ENCODE measurements around the gene MGRN1. TPM values are rescaled to one million over a fixed set of nuclear protein-coding genes. Genes with fewer than 3 reads are reported as not detected.

MGRN1 gene
- total and polyA plus RNA-seq, 2 donors (not counting 1 experiment from before 2014, with no cell fraction given): 5.4 to 26.1 TPM

- Histone ChIP-seq H3K9ac (ENCODE audit: insufficient read depth, low read length) (no peak overlapping the region), H3K9me3 (ENCODE audit: control insufficient read depth, insufficient read depth, low read depth, low read length) (no peaks in the 10 kb centered on the region), H3K27ac (ENCODE audit: insufficient read depth, low read length) (no peak overlapping the region), H3K4me2 (ENCODE audit: extremely low read depth, insufficient read depth, low read length) (no peak overlapping the region), H4K20me1 (ENCODE audit: control insufficient read depth, extremely low read depth, insufficient read depth, low read length) (no peaks in the 10 kb centered on the region), H3K79me2 (ENCODE audit: control insufficient read depth, insufficient read depth, low read length) (no peaks in the 10 kb centered on the region), H3K36me3 (ENCODE audit: control insufficient read depth, insufficient read depth, low read length) (no peaks in the 10 kb centered on the region), H3K4me3 (replicated peaks in 1 of 4; ENCODE audit: control extremely low read depth in 1 of 4, insufficient read depth in 1 of 4, low read depth in 3 of 4, low read length in 4 of 4) (no peak overlapping the region), H3K4me1 (ENCODE audit: control insufficient read depth, extremely low read depth, insufficient read depth, low read length) (no peaks in the 10 kb centered on the region), H2AFZ (ENCODE audit: low read length) (no peak overlapping the region), H3K27me3 (ENCODE audit: control insufficient read depth, insufficient read depth, low read length) (peaks cover 13% of the 10 kb centered on the region)
- no peak for DNase-seq (ENCODE audit: low read depth in 2 of 2)
- TF ChIP-seq CTCF (conservative IDR thresholded peaks at IDR 0.05 in 1 of 2, IDR thresholded peaks at IDR 0.05 in 1 of 2; ENCODE audit: low read depth in 1 of 2, low read length in 2 of 2): no peak
- TF ChIP-seq EZH2 (IDR thresholded peaks at IDR 0.05; ENCODE audit: low read length, missing control alignments): no peak
Measured at GRCh38 chr16:4586291-4586690, 38.3 kb upstream of the MGRN1 start.

GRCh38 chr16:4588386-4588785, 36.2 kb upstream of the MGRN1 start:
- no peak overlapping the region for H3K27ac ChIP-seq (ENCODE audit: insufficient read depth, low read length)
- no peak for DNase-seq (ENCODE audit: low read depth in 2 of 2)
- no peak overlapping the region for H3K4me3 ChIP-seq (replicated peaks in 1 of 4; ENCODE audit: control extremely low read depth in 1 of 4, insufficient read depth in 1 of 4, low read depth in 3 of 4, low read length in 4 of 4)
- no peak overlapping the region for H2AFZ ChIP-seq (ENCODE audit: low read length)
- TF ChIP-seq EZH2 (IDR thresholded peaks at IDR 0.05; ENCODE audit: low read length, missing control alignments) (no peak), CTCF (conservative IDR thresholded peaks at IDR 0.05 in 1 of 2, IDR thresholded peaks at IDR 0.05 in 1 of 2; ENCODE audit: low read depth in 1 of 2, low read length in 2 of 2) (no peak)
- H3K4me2 ChIP-seq (ENCODE audit: extremely low read depth, insufficient read depth, low read length): no peak overlapping the region
- no peaks in the 10 kb centered on the region for H3K79me2 ChIP-seq (ENCODE audit: control insufficient read depth, insufficient read depth, low read length)
- H3K27me3 ChIP-seq (ENCODE audit: control insufficient read depth, insufficient read depth, low read length): peaks cover 13% of the 10 kb centered on the region
- H3K36me3 ChIP-seq (ENCODE audit: control insufficient read depth, insufficient read depth, low read length): no peaks in the 10 kb centered on the region
- no peaks in the 10 kb centered on the region for H3K9me3 ChIP-seq (ENCODE audit: control insufficient read depth, insufficient read depth, low read depth, low read length)
- H4K20me1 ChIP-seq (ENCODE audit: control insufficient read depth, extremely low read depth, insufficient read depth, low read length): no peaks in the 10 kb centered on the region
- H3K9ac ChIP-seq (ENCODE audit: insufficient read depth, low read length): no peak overlapping the region
- H3K4me1 ChIP-seq (ENCODE audit: control insufficient read depth, extremely low read depth, insufficient read depth, low read length): no peaks in the 10 kb centered on the region

- no peaks in the 10 kb centered on the region for H3K4me1 ChIP-seq (ENCODE audit: control insufficient read depth, extremely low read depth, insufficient read depth, low read length)
- no peak overlapping the region for H3K27ac ChIP-seq (ENCODE audit: insufficient read depth, low read length)
- TF ChIP-seq CTCF (conservative IDR thresholded peaks at IDR 0.05 in 1 of 2, IDR thresholded peaks at IDR 0.05 in 1 of 2; ENCODE audit: low read depth in 1 of 2, low read length in 2 of 2) (no peak), EZH2 (IDR thresholded peaks at IDR 0.05; ENCODE audit: low read length, missing control alignments) (no peak)
- no peak overlapping the region for H3K9ac ChIP-seq (ENCODE audit: insufficient read depth, low read length)
- H2AFZ ChIP-seq (ENCODE audit: low read length): no peak overlapping the region
- no peak overlapping the region for H3K4me2 ChIP-seq (ENCODE audit: extremely low read depth, insufficient read depth, low read length)
- H3K27me3 ChIP-seq (ENCODE audit: control insufficient read depth, insufficient read depth, low read length): peaks cover 13% of the 10 kb centered on the region
- H3K4me3 ChIP-seq (replicated peaks in 1 of 4; ENCODE audit: control extremely low read depth in 1 of 4, insufficient read depth in 1 of 4, low read depth in 3 of 4, low read length in 4 of 4): no peak overlapping the region
- H3K36me3 ChIP-seq (ENCODE audit: control insufficient read depth, insufficient read depth, low read length): no peaks in the 10 kb centered on the region
- H3K79me2 ChIP-seq (ENCODE audit: control insufficient read depth, insufficient read depth, low read length): no peaks in the 10 kb centered on the region
- DNase-seq (ENCODE audit: low read depth in 2 of 2): no peak
- H3K9me3 ChIP-seq (ENCODE audit: control insufficient read depth, insufficient read depth, low read depth, low read length): no peaks in the 10 kb centered on the region
- no peaks in the 10 kb centered on the region for H4K20me1 ChIP-seq (ENCODE audit: control insufficient read depth, extremely low read depth, insufficient read depth, low read length)
Measured at GRCh38 chr16:4588961-4589360, 35.7 kb upstream of the MGRN1 start.

All from fibroblast of lung (primary cell).